ENCODE measurements around the gene LCE5A. TPM values are rescaled to one million over a fixed set of nuclear protein-coding genes. Genes with fewer than 3 reads are reported as not detected.
"Not testable (repeated sequence)": the region's sequence is repeated elsewhere in the genome, so short reads cannot be mapped to it uniquely, and the experiment has no call there.

The LCE5A gene
- total RNA-seq, 1 donor from 2014 or later, result not detected

- intact Hi-C loops (cut with micrococcal nuclease), result no loop called here
These were observed 5.5 kb downstream of the LCE5A start for GRCh38 chr1:152516082-152516481.

GRCh38 chr1:152517237-152517811, 6.7 kb downstream of the LCE5A start:
- intact Hi-C loops (cut with micrococcal nuclease), result no loop called here

GRCh38 chr1:152519851-152520250, 9.2 kb downstream of the LCE5A start:
- intact Hi-C loops (cut with micrococcal nuclease), result no loop called here

GRCh38 chr1:152520561-152521090, 10.0 kb downstream of the LCE5A start:
- intact Hi-C loops (cut with micrococcal nuclease), result no loop called here

- intact Hi-C loops (cut with micrococcal nuclease), result no loop called here
These were observed 14.6 kb downstream of the LCE5A start for GRCh38 chr1:152525080-152525641.

DNA sequence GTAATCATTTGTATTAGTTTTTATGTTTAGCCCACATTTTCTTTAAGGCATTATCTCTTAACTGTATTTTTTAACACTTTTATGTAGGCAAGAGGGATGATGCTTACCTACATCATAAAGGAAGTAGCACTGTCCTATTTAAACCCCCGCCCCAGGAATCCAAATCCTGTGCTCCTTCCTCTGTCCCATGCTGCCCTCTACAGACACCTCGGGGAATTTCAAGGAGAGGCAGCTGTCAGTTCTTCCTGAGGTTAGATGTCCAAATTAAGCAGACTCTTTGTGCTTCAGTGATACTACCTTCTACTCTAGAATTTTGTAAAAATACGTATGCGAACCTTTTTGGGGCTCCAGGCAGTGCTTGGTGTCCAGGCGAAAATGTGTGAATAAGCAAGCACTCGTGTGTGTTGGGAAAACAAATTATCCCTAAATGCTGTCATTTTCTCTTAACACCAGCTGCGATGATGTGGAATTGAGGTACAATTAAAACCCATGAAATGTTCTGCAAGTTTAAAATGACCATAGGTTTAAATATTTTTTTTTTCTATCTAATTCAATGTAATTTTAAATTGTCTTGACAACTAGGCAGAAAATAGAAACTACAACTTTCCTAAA, 22.8 kb downstream of the LCE5A start:
- intact Hi-C loops (cut with micrococcal nuclease), result no loop called here

- intact Hi-C loops (cut with micrococcal nuclease), result no loop called here
These were observed 25.2 kb downstream of the LCE5A start for GRCh38 chr1:152535774-152536173.

- intact Hi-C loops (cut with micrococcal nuclease), result no loop called here
These were observed 26.9 kb downstream of the LCE5A start for GRCh38 chr1:152537496-152537895.

DNA sequence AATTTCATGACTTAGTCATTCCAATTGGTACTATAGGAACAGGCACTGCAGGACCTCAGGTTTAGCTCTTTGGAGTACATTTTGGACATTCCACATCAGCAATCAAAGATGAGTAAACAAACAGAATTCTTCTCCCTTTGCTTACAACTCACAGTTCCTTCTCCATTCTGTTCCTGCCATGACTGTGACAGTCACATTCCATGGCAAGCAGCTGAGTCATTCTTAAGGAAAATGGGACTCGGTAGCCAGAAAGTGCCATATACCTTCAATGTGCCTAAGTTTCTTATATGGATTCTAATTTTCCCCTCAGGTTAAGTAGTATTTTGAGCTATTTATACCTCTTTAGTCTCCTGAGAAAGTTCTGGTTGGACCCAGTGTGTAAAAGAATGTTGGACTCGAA, 29.3 kb downstream of the LCE5A start:
- intact Hi-C loops (cut with micrococcal nuclease), result no loop called here

GRCh38 chr1:152543820-152544219, 33.2 kb downstream of the LCE5A start:
- intact Hi-C loops (cut with micrococcal nuclease), result no loop called here

- intact Hi-C loops (cut with micrococcal nuclease), result no loop called here
These were observed 36.1 kb downstream of the LCE5A start for GRCh38 chr1:152546704-152547103.

DNA sequence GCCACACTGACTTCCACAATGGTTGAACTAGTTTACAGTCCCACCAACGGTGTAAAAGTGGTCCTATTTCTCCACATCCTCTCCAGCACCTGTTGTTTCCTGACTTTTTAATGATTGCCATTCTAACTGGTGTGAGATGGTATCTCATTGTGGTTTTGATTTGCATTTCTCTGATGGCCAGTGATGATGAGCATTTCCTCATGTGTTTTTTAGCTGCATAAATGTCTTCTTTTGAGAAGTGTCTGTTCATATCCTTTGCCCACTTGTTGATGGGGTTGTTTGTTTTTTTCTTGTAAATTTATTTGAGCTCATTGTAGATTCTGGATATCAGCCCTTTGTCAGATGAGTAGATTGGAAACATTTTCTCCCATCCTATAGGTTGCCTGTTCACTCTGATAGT, 37.8 kb downstream of the LCE5A start:
- intact Hi-C loops (cut with micrococcal nuclease), result not testable (repeated sequence)

Other genes starting within 250 kb of the LCE5A start
- gene FLG, start 185.6 kb upstream of the LCE5A start, total RNA-seq, result not detected in 2 replicates
- not detected in 2 replicates for gene FLG2, start 150.8 kb upstream of the LCE5A start, total RNA-seq
- gene CRNN, start 96.5 kb upstream of the LCE5A start, total RNA-seq, result not detected in 2 replicates
- gene CRCT1, start 3.7 kb downstream of the LCE5A start, total RNA-seq, result not detected in 2 replicates
- not detected in 2 replicates for gene LCE3E, start 56.0 kb downstream of the LCE5A start, total RNA-seq
- not detected in 2 replicates for gene LCE3D, start 69.7 kb downstream of the LCE5A start, total RNA-seq
- gene LCE3C, start 89.4 kb downstream of the LCE5A start, total RNA-seq, result not detected in 2 replicates
- gene LCE3B, start 103.0 kb downstream of the LCE5A start, total RNA-seq, result not detected in 2 replicates
- not detected in 2 replicates for gene LCE3A, start 112.3 kb downstream of the LCE5A start, total RNA-seq
- not detected in 2 replicates for gene LCE2D, start 152.6 kb downstream of the LCE5A start, total RNA-seq
- not detected in 2 replicates for gene LCE2C, start 164.5 kb downstream of the LCE5A start, total RNA-seq
- gene LCE2B, start 175.3 kb downstream of the LCE5A start, total RNA-seq, result not detected in 2 replicates
- gene LCE2A, start 187.5 kb downstream of the LCE5A start, total RNA-seq, result not detected in 2 replicates
- not detected in 2 replicates for gene LCE4A, start 197.4 kb downstream of the LCE5A start, total RNA-seq
- not detected in 2 replicates for gene KPRP, start 247.2 kb downstream of the LCE5A start, total RNA-seq